NCI-H2029 (cell line): ENCODE data around the gene VEPH1.
"Not testable (repeated sequence)": the region's sequence is repeated elsewhere in the genome, so short reads cannot be mapped to it uniquely, and the experiment has no call there.

Source experiments
- DNase-seq: peaks from one replicate; lab custom pipeline; 2025; lab: John Stamatoyannopoulos, UW

Gene VEPH1

GRCh38 chr3:157348304-157349075 is 154.7 kb downstream of the VEPH1 start:
- not testable (repeated sequence) for DNase-seq

- DNase-seq = no peak
Measured at GRCh38 chr3:157347577-157348303, 155.5 kb downstream of the VEPH1 start.

GRCh38 chr3:157336252-157337009 is 166.8 kb downstream of the VEPH1 start:
- no peak for DNase-seq

- DNase-seq = no peak
Measured at GRCh38 chr3:157335233-157336076, 167.8 kb downstream of the VEPH1 start.

- DNase-seq = no peak
Measured at GRCh38 chr3:157333551-157333991, 169.6 kb downstream of the VEPH1 start.

- DNase-seq = no peak
Measured at GRCh38 chr3:157330206-157330605, 173.0 kb downstream of the VEPH1 start.

GRCh38 chr3:157329551-157329950 is 173.7 kb downstream of the VEPH1 start:
- DNase-seq = no peak

GRCh38 chr3:157327837-157328236 is 175.4 kb downstream of the VEPH1 start:
- DNase-seq = no peak

GRCh38 chr3:157327018-157327417 is 176.2 kb downstream of the VEPH1 start:
- no peak for DNase-seq

GRCh38 chr3:157324869-157325268 is 178.3 kb downstream of the VEPH1 start:
- not testable (repeated sequence) for DNase-seq

GRCh38 chr3:157323360-157323759 is 179.9 kb downstream of the VEPH1 start:
- DNase-seq = no peak

GRCh38 chr3:157319672-157320071 is 183.5 kb downstream of the VEPH1 start:
- DNase-seq = no peak

- DNase-seq = no peak
Measured at GRCh38 chr3:157318639-157319288, 184.5 kb downstream of the VEPH1 start.

- no peak for DNase-seq
Measured at GRCh38 chr3:157317895-157318294, 185.3 kb downstream of the VEPH1 start.

- no peak for DNase-seq
Measured at GRCh38 chr3:157313186-157313585, 190.0 kb downstream of the VEPH1 start.

- no peak for DNase-seq
Measured at GRCh38 chr3:157312376-157312745, 190.9 kb downstream of the VEPH1 start.

- DNase-seq = no peak
Measured at GRCh38 chr3:157311633-157312375, 191.4 kb downstream of the VEPH1 start.

GRCh38 chr3:157310329-157311052 is 192.7 kb downstream of the VEPH1 start:
- no peak for DNase-seq

GRCh38 chr3:157306502-157306901 is 196.7 kb downstream of the VEPH1 start:
- DNase-seq = no peak

GRCh38 chr3:157305392-157305791 is 197.8 kb downstream of the VEPH1 start:
- no peak for DNase-seq
